RWPE2 (cell line): ENCODE measurements around the gene PEX5L.

Experiments
- ATAC-seq: fragments of 200-7000 bp; cut with Tn5 transposase; 3 replicates; pipeline ENCODE4 v1.9.1; 2021; ENCODE audit warnings: low read depth
- DNase-seq: peaks from one replicate; pipeline ENCODE4 v3.0.0-alpha.2; 2020; ENCODE audit warnings: low spot score
- H3K27ac ChIP-seq: fragments of 450-650 bp; 2 replicates; pipeline ENCODE4 v1.5.1; 2017; ENCODE audit warnings: mild to moderate bottlenecking; ENCODE audit not compliant: poor library complexity, severe bottlenecking
- H3K27me3 ChIP-seq: fragments of 250-450 bp; sonication (Bioruptor Pico); 2 replicates; pipeline ENCODE4 v1.5.1; 2021; ENCODE audit warnings: mild to moderate bottlenecking, moderate library complexity; ENCODE audit not compliant: insufficient read depth, poor library complexity, severe bottlenecking
- H3K36me3 ChIP-seq: fragments of 250-450 bp; sonication (Bioruptor Pico); 2 replicates; pipeline ENCODE4 v1.5.1; 2020; ENCODE audit warnings: low read depth, mild to moderate bottlenecking, moderate library complexity
- H3K4me1 ChIP-seq: fragments of 250-450 bp; sonication (Bioruptor Pico); 2 replicates; pipeline ENCODE4 v1.5.1; 2021; ENCODE audit warnings: mild to moderate bottlenecking, moderate library complexity; ENCODE audit not compliant: insufficient read depth, poor library complexity, severe bottlenecking
- H3K4me3 ChIP-seq: fragments of 250-450 bp; sonication (Bioruptor Pico); 2 replicates; pipeline ENCODE4 v1.5.1; 2021; ENCODE audit warnings: mild to moderate bottlenecking, moderate library complexity; ENCODE audit not compliant: severe bottlenecking
- H3K9me3 ChIP-seq: fragments of 250-450 bp; sonication (Bioruptor Pico); 2 replicates; pipeline ENCODE4 v1.5.1; 2021; ENCODE audit warnings: mild to moderate bottlenecking, moderate library complexity; ENCODE audit not compliant: severe bottlenecking
- TF ChIP-seq, protein P1 (sequence below): fragments of 450-650 bp; IDR thresholded peaks from one replicate; pipeline ENCODE4 v1.5.1; 2017; ENCODE audit warnings: mild to moderate bottlenecking, moderate library complexity; ENCODE audit not compliant: poor library complexity, severe bottlenecking

PEX5L gene

DNA sequence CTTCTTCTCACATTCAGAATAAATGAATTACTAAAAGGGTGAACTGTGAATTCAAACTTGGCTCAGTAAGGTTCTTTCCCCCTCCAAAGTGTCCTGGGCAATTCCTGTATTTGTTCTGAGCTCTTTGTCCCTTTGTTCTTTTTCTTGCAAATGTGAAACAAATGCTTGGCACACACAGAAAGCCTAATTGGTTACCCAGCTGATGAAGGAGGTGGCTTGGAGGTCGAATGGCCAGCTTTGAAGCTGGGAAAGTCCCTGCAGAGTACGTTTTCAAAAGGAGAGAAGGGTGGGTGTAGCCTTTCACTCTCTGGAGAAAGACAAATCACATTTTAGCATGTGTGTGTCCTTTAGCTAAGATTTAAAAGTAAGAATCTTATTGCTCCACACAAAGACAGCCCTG, 154.4 kb downstream of the PEX5L start:
- no peaks in the 10 kb centered on the region for H3K27me3 ChIP-seq
- H3K4me1 ChIP-seq = no peaks in the 10 kb centered on the region
- TF ChIP-seq, protein P1, sequence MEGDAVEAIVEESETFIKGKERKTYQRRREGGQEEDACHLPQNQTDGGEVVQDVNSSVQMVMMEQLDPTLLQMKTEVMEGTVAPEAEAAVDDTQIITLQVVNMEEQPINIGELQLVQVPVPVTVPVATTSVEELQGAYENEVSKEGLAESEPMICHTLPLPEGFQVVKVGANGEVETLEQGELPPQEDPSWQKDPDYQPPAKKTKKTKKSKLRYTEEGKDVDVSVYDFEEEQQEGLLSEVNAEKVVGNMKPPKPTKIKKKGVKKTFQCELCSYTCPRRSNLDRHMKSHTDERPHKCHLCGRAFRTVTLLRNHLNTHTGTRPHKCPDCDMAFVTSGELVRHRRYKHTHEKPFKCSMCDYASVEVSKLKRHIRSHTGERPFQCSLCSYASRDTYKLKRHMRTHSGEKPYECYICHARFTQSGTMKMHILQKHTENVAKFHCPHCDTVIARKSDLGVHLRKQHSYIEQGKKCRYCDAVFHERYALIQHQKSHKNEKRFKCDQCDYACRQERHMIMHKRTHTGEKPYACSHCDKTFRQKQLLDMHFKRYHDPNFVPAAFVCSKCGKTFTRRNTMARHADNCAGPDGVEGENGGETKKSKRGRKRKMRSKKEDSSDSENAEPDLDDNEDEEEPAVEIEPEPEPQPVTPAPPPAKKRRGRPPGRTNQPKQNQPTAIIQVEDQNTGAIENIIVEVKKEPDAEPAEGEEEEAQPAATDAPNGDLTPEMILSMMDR = no peak
- H3K9me3 ChIP-seq = no peaks in the 10 kb centered on the region
- DNase-seq (no peak), ATAC-seq (no peak)
- no peak overlapping the region for H3K4me3 ChIP-seq
- H3K27ac ChIP-seq = no peak overlapping the region
- no peaks in the 10 kb centered on the region for H3K36me3 ChIP-seq

DNA sequence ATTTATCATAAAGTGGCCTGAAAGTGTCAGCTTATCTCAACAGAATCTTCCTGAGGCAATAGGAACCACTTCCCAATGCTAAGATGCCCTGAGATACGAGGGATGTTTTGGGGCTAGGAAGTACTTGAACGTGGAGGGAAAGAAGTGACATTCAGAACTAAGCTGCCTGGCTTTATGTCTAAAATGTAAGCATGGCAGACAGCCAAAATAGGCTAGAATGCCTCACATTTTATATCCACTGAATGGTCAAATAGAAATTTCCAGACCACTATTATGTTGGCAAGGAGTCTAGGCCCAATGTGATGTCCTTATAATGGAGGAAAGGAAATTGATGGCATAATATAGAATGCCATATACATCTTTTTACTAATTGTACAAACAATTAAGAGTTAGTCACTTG, 154.9 kb downstream of the PEX5L start:
- Histone ChIP-seq H3K27me3 (no peaks in the 10 kb centered on the region), H3K9me3 (no peaks in the 10 kb centered on the region), H3K4me3 (no peak overlapping the region), H3K27ac (no peak overlapping the region), H3K4me1 (no peaks in the 10 kb centered on the region), H3K36me3 (no peaks in the 10 kb centered on the region)
- TF ChIP-seq, protein P1 = no peak
- ATAC-seq (no peak), DNase-seq (no peak)

DNA sequence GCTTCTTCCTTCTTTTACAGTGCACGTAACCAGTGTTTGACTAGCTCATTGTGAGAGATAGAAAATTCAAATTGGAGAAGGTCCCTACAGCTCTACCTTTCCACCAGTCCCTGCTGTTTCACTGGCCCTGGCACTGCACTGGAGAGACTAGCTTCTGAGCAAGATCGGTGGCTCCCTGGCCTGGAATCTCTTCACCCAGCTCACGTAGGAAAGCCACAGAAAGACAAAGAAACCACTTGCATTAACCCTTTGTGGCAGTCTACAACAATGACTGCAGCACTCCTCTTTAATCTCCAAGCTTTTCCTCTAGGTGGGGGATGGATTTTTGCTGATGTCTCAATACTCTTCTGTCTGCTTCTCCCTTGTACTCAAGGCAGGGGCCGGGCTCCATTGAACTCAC, 155.9 kb downstream of the PEX5L start:
- Histone ChIP-seq H3K9me3 (no peaks in the 10 kb centered on the region), H3K4me1 (no peaks in the 10 kb centered on the region), H3K4me3 (no peak overlapping the region), H3K27me3 (no peaks in the 10 kb centered on the region), H3K27ac (no peak overlapping the region), H3K36me3 (no peaks in the 10 kb centered on the region)
- ATAC-seq = no peak
- TF ChIP-seq, protein P1 = no peak
- DNase-seq = no peak

DNA sequence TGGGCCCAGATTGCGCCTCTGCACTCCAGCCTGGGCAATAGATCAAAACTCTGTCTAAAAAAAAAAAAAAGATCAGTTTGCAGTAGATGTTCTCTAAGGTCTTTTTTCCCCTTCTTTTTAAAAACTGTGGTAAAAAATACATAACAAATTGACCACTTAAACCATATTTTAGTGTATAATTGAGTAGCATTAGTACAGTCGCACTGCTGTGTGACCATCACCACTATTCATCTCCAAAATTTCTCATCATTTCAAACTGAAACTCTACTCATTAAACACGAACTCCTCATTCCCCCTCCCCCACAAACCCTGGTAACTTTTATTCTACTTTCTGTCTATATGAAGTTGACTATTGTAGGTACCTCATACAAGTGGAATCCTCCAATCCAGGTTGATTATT, 160.3 kb downstream of the PEX5L start:
- Histone ChIP-seq H3K9me3 (no peaks in the 10 kb centered on the region), H3K4me1 (no peaks in the 10 kb centered on the region), H3K36me3 (no peaks in the 10 kb centered on the region), H3K4me3 (no peak overlapping the region), H3K27me3 (no peaks in the 10 kb centered on the region), H3K27ac (no peak overlapping the region)
- TF ChIP-seq, protein P1 = no peak
- no peak for DNase-seq
- no peak for ATAC-seq

DNA sequence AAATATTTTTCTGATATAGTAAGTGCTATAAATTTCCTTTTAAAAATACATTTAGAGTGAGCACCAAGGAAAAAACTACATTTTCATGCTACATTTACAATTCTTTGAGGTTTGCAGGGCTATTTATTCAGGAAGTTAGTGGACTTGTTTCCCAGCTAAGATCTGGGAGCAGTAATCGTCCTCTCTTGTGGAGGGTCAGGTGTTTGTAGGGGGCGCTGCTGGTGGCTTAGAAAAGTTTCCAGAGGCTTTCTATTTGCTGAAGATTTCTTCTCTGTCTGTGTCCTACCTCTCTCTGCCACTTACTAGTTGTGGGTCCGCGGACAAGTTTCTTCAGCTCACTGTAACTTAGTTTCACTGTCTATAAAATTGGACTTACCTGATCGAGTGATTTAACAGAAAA, 163.9 kb downstream of the PEX5L start:
- H3K4me3 ChIP-seq = no peak overlapping the region
- H3K4me1 ChIP-seq = no peaks in the 10 kb centered on the region
- H3K9me3 ChIP-seq = no peaks in the 10 kb centered on the region
- ATAC-seq = no peak
- DNase-seq = no peak
- H3K27ac ChIP-seq = no peak overlapping the region
- H3K36me3 ChIP-seq = no peaks in the 10 kb centered on the region
- H3K27me3 ChIP-seq = no peaks in the 10 kb centered on the region
- TF ChIP-seq, protein P1 = no peak
